Activated CD4-positive, alpha-beta T cell treated with anti-CD3 and anti-CD28 coated beads for 36 hours (primary cell): ENCODE results near the gene KIF13A. TPM values are rescaled to one million over a fixed set of nuclear protein-coding genes. Genes with fewer than 3 reads are reported as not detected.
"Not testable (repeated sequence)": the region's sequence is repeated elsewhere in the genome, so short reads cannot be mapped to it uniquely, and the experiment has no call there.

Experiments used
- ATAC-seq: fragments of 200-7000 bp; cut with Tn5 transposase; one replicate; pipeline ENCODE4 v1.10.0; 2021; ENCODE audit warnings: mild to moderate bottlenecking, moderate library complexity
- CTCF ChIA-PET: fragments of 350-600 bp; sonication (Branson Sonifier 250); formaldehyde crosslinking; loops from one replicate; lab custom pipeline; 2021; ENCODE audit warnings: antibody characterized with exemption; lab: Charles Lee
- POLR2A ChIA-PET: fragments of 350-600 bp; sonication (Branson Sonifier 250); formaldehyde crosslinking; loops from one replicate; lab custom pipeline; 2021; ENCODE audit warnings: antibody characterized with exemption, inconsistent platforms; lab: Charles Lee
- DNase-seq: peaks from one replicate; pipeline ENCODE4 v3.0.0-alpha.2; 2020
- H3K27ac Mint-ChIP-seq: one replicate; pipeline ENCODE4 v1.8.0; 2021; ENCODE audit warnings: mixed read lengths
- H3K27me3 Mint-ChIP-seq: one replicate; pipeline ENCODE4 v1.8.0; 2021; ENCODE audit warnings: mixed read lengths
- H3K36me3 Mint-ChIP-seq: one replicate; pipeline ENCODE4 v1.8.0; 2021; ENCODE audit warnings: low read depth, mixed read lengths
- H3K4me1 Mint-ChIP-seq: one replicate; pipeline ENCODE4 v1.8.0; 2021; ENCODE audit warnings: mixed read lengths
- H3K4me3 Mint-ChIP-seq: one replicate; pipeline ENCODE4 v1.8.0; 2021; ENCODE audit warnings: mild to moderate bottlenecking, moderate library complexity, mixed read lengths
- H3K9me3 Mint-ChIP-seq: one replicate; pipeline ENCODE4 v1.8.0; 2021; ENCODE audit warnings: low read depth, mixed read lengths
- intact Hi-C, 2 experiments: fragments of 100-400 bp; cut with DNase I in 1 of 2; cut with micrococcal nuclease in 1 of 2; formaldehyde crosslinking; loops; one replicate each; pipeline versions ENCODE4 v1.14.2 to v1.15.1; 2022 to 2024; cut with DNase I, micrococcal nuclease
- total RNA-seq, 2 experiments: library from RNA; stranded (reverse); gene quantifications; one replicate each; pipeline ENCODE4 v1.2.3, GENCODE V29; 2021

KIF13A gene
- total RNA-seq, 2 experiments from 2014 or later, result 0.07 TPM; not detected in 1

DNA sequence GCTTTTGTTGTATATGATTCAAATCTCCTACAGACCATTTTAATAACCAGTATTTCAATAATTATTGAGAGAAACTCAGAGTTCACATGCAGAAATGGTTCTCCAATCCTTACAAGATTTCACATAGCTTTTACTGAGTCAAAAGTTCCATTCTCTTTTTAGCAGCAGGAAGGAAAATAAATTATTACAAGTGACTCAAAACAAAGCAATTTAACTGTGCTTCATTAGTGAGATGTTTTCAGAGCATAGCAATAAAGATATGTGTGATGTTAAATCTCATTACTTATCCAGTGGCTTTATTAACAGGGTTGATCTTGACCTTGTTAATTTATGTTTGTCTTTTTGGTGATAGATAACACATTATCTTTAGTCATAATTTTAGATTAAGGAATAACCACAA, 22.0 kb downstream of the KIF13A start:
- intact Hi-C loops, result no loop called here
- no peaks in the 10 kb centered on the region for H3K4me1 Mint-ChIP-seq
- CTCF ChIA-PET, result interaction anchor here (0.5 kb wide), 1 partner anchor 224 kb away, joined by 3 read pairs; no protein-coding TSS in a partner anchor

DNA sequence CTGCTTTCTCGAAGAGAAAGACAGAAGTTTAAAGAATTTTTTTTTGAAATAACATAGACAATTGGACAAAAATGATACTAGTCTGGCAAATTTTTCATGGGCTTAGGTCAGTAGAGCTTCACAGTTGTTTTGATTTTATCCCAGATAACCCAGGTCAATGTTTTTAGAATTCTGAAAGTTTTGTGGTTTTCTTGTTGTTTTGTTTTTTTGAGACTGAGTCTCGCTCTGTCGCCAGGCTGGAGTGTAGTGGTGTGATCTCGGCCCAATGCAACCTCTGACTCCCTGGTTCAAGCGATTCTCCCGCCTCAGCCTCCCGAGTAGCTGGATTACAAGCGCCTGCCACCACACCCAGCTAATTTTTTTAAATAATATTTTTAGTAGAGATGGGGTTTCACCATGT, 22.8 kb downstream of the KIF13A start:
- DNase-seq (no peak), ATAC-seq (no peak)
- CTCF ChIA-PET, result no interaction called here
- H3K27me3 Mint-ChIP-seq, result peaks cover 9% of the 10 kb centered on the region
- no peaks in the 10 kb centered on the region for H3K9me3 Mint-ChIP-seq
- no peak overlapping the region for H3K27ac Mint-ChIP-seq
- H3K4me1 Mint-ChIP-seq, result no peaks in the 10 kb centered on the region
- H3K4me3 Mint-ChIP-seq, result no peak overlapping the region
- H3K36me3 Mint-ChIP-seq, result no peaks in the 10 kb centered on the region
- POLR2A ChIA-PET, result no interaction called here
- intact Hi-C loops, result no loop called here

More for the DNA sequence above, 22.0 kb downstream of the KIF13A start:
- POLR2A ChIA-PET, result no interaction called here
- Mint-ChIP-seq H3K27ac (no peak overlapping the region), H3K27me3 (peaks cover 8% of the 10 kb centered on the region), H3K36me3 (no peaks in the 10 kb centered on the region), H3K9me3 (no peaks in the 10 kb centered on the region), H3K4me3 (no peak overlapping the region)
- ATAC-seq (no peak), DNase-seq (no peak)

DNA sequence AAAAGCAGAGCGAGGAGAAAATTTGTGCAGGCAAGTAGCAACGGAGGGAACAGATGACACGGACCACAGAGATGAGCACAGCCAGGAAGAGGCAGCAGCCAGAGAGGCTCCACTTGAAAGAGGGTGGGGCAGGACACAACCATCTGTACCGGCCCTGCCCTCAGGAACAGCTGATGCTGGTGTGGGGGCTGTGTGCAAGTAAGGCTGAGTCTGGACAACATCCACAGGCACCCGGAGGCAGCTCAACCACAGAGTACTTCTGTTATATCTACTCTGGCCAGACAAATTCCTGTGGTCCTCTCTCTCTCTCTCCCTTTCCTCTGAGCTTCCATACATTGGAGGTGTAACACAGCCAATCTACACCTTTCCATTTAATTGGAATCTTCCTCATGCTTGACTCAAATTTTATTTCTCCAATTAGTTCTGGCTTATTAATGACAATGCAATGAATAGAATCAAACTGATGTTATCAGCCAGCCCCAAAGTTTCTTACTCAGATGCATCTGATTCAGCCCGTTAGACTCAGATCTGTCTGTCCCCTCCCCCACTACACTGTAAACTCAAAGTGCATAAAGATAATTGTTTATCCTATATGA, 24.9 kb downstream of the KIF13A start:
- ChIA-PET POLR2A (no interaction called here), CTCF (interaction anchor here (0.7 kb wide), 1 partner anchor 147 kb away, joined by 3 read pairs; no protein-coding TSS in a partner anchor)
- H3K9me3 Mint-ChIP-seq, result no peaks in the 10 kb centered on the region
- H3K27me3 Mint-ChIP-seq, result peaks cover 8% of the 10 kb centered on the region
- no peaks in the 10 kb centered on the region for H3K4me1 Mint-ChIP-seq
- ATAC-seq (no peak), DNase-seq (no peak)
- no peak overlapping the region for H3K4me3 Mint-ChIP-seq
- intact Hi-C loops, result no loop called here
- no peaks in the 10 kb centered on the region for H3K36me3 Mint-ChIP-seq
- H3K27ac Mint-ChIP-seq, result no peak overlapping the region

DNA sequence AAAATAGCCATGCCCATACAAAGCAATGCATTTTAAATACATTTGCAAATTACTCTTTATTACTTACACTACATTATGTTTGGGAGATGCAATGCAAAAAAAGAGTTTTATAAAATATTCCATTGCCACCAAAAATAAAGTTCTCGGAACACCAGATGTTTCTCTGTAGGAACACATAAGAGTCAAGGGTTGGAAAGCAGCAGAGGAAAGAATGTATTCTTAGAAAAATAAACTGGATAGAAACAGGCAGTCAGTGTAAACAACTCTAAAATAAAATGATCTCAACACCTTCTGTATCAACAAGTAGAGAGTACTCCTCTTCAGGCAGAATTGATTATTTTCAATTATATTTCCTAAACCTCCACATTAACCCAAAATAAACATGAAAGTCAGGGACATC, 28.1 kb downstream of the KIF13A start:
- Mint-ChIP-seq H3K9me3 (no peaks in the 10 kb centered on the region), H3K4me1 (no peaks in the 10 kb centered on the region), H3K4me3 (no peak overlapping the region), H3K27me3 (peaks cover 8% of the 10 kb centered on the region), H3K36me3 (no peaks in the 10 kb centered on the region), H3K27ac (no peak overlapping the region)
- ATAC-seq (no peak), DNase-seq (no peak)
- POLR2A ChIA-PET, result no interaction called here
- intact Hi-C loops, result no loop called here
- CTCF ChIA-PET, result interaction anchor here (0.6 kb wide), 1 partner anchor 436 kb away, joined by 3 read pairs; no protein-coding TSS in a partner anchor

DNA sequence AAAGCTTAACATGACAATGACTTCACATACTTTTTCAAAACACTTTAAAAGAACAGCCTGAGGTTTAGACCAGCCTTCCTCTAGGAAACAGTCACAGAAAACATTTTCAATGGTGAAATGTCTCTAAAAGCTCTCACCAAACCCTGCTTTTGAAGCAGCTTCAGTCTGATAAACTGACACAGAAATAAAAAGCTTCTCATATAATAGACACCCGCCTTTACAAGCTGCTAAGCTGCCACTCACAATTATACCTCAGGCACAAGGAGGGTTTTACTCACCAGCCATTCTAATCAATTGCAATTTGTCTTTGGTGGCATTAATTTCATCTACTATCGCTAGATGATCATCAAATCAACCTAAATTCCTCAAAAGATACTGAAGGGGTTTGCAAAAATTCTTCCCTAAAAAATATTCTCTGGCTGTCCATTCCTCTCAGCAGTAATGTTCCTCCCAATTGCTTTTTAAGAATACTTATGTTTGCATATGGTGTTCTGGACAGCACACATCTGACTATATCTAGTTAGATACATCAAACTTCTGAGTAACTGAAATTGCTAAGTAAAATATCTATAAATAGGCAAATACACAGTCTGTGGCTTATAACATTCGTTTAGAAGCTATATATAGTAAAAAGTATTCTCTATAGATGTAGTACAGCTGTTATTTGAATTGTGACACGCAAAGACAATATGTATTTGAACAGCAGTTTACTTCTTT, 29.4 kb downstream of the KIF13A start:
- Mint-ChIP-seq H3K27ac (no peak overlapping the region), H3K4me3 (no peak overlapping the region), H3K27me3 (peaks cover 8% of the 10 kb centered on the region), H3K36me3 (no peaks in the 10 kb centered on the region), H3K4me1 (no peaks in the 10 kb centered on the region), H3K9me3 (no peaks in the 10 kb centered on the region)
- DNase-seq (no peak), ATAC-seq (no peak)
- ChIA-PET POLR2A (no interaction called here), CTCF (no interaction called here)
- intact Hi-C loops, result no loop called here

DNA sequence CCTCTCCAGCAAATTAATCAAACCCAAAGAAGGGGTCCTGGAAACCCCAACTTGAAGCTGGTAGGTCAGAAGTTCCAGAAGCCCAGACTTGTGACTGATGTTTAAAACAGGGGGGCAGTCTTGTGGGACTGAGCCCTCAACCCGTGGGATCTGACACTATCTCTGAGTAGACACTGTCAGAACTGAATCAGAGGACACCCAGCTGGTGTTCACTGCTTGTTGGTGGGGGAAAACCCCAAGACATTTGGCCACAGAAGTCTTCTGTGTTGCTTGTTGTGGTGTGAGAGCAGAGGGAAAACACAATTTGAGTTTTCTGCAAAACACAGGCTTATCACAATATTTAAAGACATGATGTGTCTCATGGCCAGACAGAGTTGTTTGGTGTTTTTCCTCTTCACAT, 29.9 kb downstream of the KIF13A start:
- Mint-ChIP-seq H3K36me3 (no peaks in the 10 kb centered on the region), H3K4me1 (no peaks in the 10 kb centered on the region), H3K9me3 (no peaks in the 10 kb centered on the region), H3K27me3 (peaks cover 4% of the 10 kb centered on the region), H3K27ac (no peak overlapping the region), H3K4me3 (no peak overlapping the region)
- ATAC-seq (no peak), DNase-seq (no peak)
- intact Hi-C loops, result no loop called here
- POLR2A ChIA-PET, result no interaction called here
- CTCF ChIA-PET, result no interaction called here

DNA sequence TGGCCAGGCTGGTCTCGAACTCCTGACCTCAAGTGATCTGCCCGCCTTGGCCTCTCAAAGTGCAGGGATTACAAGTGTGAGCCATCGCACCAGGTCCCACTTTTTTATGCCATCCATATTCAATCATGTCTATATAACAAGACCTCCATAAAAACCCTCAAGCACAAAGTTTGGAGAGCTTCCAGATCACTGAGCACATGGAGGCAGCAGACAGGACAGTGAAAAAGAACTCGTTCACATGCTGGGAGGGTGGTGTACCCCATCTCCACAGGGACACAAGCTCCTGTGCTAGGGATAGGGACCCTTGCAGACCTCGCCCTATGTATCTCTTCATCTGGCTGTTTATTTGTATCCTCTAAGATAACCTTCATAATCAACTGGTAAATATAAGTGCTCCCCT, 30.3 kb downstream of the KIF13A start:
- intact Hi-C loops, result no loop called here
- no peaks in the 10 kb centered on the region for H3K9me3 Mint-ChIP-seq
- no peak overlapping the region for H3K27ac Mint-ChIP-seq
- H3K4me1 Mint-ChIP-seq, result no peaks in the 10 kb centered on the region
- no peak overlapping the region for H3K4me3 Mint-ChIP-seq
- POLR2A ChIA-PET, result no interaction called here
- H3K27me3 Mint-ChIP-seq, result peaks cover 4% of the 10 kb centered on the region
- ATAC-seq (no peak), DNase-seq (no peak)
- CTCF ChIA-PET, result no interaction called here
- no peaks in the 10 kb centered on the region for H3K36me3 Mint-ChIP-seq

DNA sequence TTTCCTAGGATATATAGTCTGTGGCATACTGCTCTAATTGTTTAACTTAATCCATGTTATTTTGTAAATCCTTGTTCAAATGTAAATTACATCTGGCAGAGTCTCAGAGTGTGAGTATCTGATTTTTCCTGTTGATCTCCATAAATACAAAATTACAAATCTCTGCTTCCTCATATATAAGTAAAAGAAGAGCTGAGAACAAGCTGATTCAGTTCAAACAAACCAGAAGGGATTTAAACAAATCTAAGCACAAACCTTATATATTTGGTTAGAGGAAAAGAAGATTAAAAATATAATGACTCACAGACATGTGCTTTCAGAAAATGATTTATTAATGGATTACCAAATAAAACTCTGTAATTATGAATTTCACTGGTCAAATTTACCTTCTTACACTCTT, 37.3 kb downstream of the KIF13A start:
- ChIA-PET CTCF (no interaction called here), POLR2A (no interaction called here)
- ATAC-seq (no peak), DNase-seq (no peak)
- H3K4me3 Mint-ChIP-seq, result no peak overlapping the region
- no peaks in the 10 kb centered on the region for H3K4me1 Mint-ChIP-seq
- no peaks in the 10 kb centered on the region for H3K36me3 Mint-ChIP-seq
- H3K27me3 Mint-ChIP-seq, result peaks cover 2% of the 10 kb centered on the region
- peaks cover 2% of the 10 kb centered on the region for H3K9me3 Mint-ChIP-seq
- intact Hi-C loops, result no loop called here
- no peak overlapping the region for H3K27ac Mint-ChIP-seq

DNA sequence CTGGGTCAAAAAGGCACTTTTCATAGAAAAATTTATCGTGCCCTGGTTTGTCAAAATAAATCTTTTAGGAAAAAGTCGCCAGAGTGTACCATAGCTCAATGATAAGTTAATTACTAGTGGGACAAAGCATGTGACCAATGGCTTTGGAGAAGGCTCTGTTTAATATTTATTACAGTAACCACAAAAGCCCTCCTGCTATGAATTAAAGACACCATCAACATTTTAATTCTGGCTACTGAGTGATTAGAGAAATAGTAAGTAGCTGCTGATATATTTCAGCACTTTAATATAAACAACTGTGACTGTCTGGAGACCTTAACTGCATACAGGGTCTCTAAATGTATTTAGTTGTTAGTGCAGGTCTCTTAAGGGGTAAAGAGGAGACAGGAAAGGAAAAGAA, 38.3 kb downstream of the KIF13A start:
- Mint-ChIP-seq H3K4me1 (no peaks in the 10 kb centered on the region), H3K36me3 (no peaks in the 10 kb centered on the region), H3K9me3 (peaks cover 2% of the 10 kb centered on the region), H3K27ac (no peak overlapping the region), H3K27me3 (peaks cover 5% of the 10 kb centered on the region), H3K4me3 (no peak overlapping the region)
- ChIA-PET CTCF (no interaction called here), POLR2A (no interaction called here)
- ATAC-seq, result no peak
- no peak for DNase-seq
- intact Hi-C loops, result no loop called here

DNA sequence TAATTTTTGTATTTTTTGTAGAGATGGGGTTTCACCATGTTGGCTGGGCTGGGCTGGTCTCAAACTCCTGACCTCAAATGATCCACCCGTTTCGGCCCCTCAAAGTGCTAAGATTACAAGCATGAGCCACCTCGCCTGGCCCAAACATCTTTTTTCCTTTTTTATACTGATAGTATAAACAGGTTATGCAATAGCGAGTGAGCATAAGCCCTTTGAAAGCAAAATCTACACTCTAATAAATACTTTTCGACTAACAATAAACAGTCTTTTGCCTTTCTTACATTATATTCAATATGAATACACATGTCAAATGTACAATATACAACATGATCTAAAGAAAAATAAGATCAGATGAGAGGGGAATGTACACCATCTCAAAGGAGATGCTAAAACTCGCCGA, 38.7 kb downstream of the KIF13A start:
- Mint-ChIP-seq H3K36me3 (no peaks in the 10 kb centered on the region), H3K27ac (no peak overlapping the region), H3K27me3 (peaks cover 7% of the 10 kb centered on the region), H3K9me3 (peaks cover 2% of the 10 kb centered on the region), H3K4me1 (no peaks in the 10 kb centered on the region), H3K4me3 (no peak overlapping the region)
- no peak for DNase-seq
- intact Hi-C loops, result no loop called here
- no peak for ATAC-seq
- CTCF ChIA-PET, result interaction anchor here (0.5 kb wide), 1 partner anchor 16 kb away, joined by 3 read pairs; no protein-coding TSS in a partner anchor
- POLR2A ChIA-PET, result no interaction called here

DNA sequence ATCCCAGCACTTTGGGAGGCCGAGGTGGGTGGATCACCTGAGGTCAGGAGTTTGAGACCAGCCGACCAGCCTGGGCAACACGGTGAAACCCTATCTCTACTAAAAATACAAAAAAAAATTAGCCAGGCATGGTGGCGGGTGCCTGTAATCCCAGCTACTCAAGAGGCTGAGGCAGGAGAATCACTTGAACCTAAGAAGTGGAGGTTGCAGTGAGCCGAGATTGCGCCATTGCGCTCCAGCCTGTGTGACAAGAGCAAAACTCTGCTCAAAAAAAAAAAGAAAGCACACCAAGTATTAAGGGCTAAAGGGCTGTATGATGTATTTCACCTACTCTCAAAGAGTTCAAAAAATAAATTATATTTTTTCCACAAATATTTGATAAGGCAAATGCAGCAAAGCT, 39.9 kb downstream of the KIF13A start:
- H3K27me3 Mint-ChIP-seq, H3K36me3 Mint-ChIP-seq, H3K4me1 Mint-ChIP-seq, DNase-seq, H3K4me3 Mint-ChIP-seq, CTCF ChIA-PET, H3K27ac Mint-ChIP-seq, H3K9me3 Mint-ChIP-seq, ATAC-seq, POLR2A ChIA-PET, intact Hi-C loops: not testable (repeated sequence)

DNA sequence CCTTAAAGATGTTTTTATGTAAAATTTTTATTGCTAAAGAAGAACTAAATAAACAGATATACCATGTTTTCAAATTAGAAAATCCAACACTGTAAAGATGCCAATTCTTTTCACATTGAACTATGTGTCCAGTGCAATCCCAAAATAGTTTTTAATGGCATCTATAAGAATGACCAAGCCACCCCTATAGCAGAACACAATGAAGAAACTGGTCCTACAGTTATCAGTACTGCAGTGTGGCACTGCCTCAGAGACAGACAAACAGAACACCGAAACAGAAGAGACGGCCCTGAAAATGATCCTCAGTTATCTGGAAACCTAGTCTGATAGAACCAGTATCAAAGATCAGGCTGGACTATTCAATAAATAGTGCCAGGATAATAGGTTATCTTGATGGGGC, 41.9 kb downstream of the KIF13A start:
- no peak for DNase-seq
- ChIA-PET POLR2A (no interaction called here), CTCF (no interaction called here)
- intact Hi-C loops, result no loop called here
- Mint-ChIP-seq H3K9me3 (no peaks in the 10 kb centered on the region), H3K36me3 (no peaks in the 10 kb centered on the region), H3K27me3 (peaks cover 5% of the 10 kb centered on the region), H3K27ac (no peak overlapping the region), H3K4me3 (no peak overlapping the region), H3K4me1 (no peaks in the 10 kb centered on the region)
- no peak for ATAC-seq
